ENCODE measurements around the gene MAT1A.
"Not testable (repeated sequence)": the region's sequence is repeated elsewhere in the genome, so short reads cannot be mapped to it uniquely, and the experiment has no call there.

Gene MAT1A

DNA sequence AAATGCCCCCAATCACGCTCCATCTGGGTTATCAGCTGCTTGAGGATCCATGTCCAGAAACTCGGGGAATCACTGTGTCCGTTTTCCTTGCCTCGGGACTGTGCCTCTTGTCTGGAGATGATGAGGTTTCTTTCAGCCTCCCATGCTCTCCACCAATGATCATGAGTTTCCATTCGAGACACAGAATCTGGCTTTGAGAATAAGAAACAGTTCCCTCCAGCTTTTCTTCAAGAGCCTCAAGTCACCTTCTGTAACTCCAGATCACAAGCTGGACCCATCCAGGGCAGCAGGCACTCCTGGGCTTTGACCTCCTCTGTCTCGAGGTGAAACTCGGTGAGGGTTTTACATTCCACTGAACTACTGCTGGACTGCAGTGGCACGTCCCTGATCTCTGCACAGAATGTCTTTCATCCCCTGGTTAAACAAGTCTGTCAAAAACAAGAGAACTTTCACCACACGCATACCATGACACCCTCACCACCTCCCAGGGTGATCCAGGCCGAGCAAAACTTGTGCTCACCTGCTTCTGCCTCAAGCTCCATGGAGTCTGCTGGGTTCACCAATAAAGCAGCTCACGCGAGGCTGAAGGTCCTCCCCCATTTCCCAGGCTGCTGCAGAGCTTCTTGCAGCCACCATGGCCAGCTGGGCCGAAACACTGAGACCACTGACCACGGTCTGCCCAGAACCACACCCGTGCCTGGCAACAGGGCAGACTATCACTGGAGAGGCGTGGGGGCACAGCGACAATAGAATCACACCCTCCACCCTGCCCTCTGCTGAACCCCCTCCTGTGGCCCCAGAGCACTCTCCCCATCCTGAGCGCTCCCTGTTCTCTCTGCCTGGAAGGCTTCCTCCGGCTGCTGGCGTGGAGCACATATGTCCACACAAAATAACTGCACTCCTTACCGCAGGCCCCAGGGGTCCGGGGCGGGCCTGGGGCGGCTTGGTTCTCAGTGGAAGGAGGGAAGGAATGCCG is 25.1 kb downstream of the MAT1A start:
- DNase-seq, result no peak

DNA sequence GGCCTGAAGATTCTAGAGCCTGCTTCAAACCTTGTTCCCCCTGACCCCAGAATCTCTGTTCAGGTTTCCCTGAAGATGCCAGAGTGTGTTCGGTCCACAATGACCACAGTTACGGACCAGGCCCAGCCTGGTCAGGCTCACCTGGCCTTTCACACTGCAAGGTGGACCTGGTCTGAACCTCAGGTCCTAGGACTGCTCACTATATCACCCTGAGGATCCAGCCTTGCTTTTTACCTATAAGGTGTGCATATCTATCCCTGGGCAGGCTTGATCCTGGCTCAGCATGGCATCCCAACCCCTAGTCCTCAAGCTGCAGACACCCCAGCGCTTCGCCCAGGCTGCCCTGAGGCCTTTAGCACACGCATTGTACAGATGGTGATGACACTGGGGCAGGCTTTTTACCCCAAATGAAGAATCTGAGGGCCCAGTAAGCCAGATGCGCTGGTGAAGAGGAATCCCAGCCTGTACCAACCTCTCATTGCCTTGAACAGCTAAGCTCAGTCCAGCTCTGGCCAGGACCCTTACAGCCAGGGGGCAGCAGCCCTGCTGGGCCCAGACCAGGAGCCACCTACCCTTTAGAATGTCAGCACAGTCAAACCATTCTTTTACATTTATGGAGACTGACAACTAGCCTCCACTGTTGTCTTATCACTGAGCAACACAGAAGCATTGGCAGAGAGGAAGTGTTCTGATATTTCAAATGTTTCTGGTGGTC is 28.0 kb downstream of the MAT1A start:
- DNase-seq, result no peak

GRCh38 chr10:80260295-80261243 is 28.9 kb downstream of the MAT1A start:
- DNase-seq, result peak; percentile 1

- no peak for DNase-seq
Measured at GRCh38 chr10:80259405-80259871, 30.0 kb downstream of the MAT1A start.

- not testable (repeated sequence) for DNase-seq
Measured at GRCh38 chr10:80256798-80257197, 32.7 kb downstream of the MAT1A start.

DNA sequence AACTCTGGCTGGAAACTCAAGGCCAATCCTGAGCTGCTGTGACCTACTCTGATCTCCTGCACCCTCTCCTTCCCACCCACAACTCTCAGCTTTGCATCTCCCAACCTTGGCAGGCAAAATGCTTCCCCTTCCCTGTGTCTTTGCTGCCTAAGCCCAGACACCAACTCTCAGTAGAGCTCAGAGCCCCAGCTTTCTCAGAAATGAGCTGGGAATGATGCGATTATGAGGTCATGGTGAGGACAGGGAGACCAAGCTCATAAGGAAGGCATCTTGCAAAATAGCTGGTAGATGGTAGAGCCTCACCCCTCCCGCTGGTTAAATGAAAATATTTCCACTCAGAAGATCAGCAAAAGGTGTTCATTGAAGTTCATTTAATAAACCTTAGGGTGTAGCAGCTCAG is 34.7 kb downstream of the MAT1A start:
- not testable (repeated sequence) for DNase-seq

DNA sequence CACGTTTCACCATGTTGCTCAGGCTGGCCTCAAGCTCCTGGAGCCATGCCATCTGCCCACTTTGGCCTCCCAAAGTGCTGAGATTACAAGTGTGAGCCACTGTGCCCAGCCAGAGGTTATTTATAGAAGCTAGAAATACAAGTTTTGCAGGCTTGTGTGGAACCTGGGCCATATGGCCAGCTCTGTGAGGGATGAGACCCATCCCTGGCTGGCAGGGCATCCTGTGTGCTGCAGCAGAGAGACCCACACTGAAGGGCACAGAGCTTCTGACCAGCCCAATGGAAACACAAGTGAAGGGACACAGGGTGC is 35.5 kb downstream of the MAT1A start:
- peak; percentile 22 for DNase-seq

GRCh38 chr10:80253266-80253962 is 36.0 kb downstream of the MAT1A start:
- DNase-seq, result no peak

GRCh38 chr10:80252296-80252887 is 37.1 kb downstream of the MAT1A start:
- DNase-seq, result no peak

DNA sequence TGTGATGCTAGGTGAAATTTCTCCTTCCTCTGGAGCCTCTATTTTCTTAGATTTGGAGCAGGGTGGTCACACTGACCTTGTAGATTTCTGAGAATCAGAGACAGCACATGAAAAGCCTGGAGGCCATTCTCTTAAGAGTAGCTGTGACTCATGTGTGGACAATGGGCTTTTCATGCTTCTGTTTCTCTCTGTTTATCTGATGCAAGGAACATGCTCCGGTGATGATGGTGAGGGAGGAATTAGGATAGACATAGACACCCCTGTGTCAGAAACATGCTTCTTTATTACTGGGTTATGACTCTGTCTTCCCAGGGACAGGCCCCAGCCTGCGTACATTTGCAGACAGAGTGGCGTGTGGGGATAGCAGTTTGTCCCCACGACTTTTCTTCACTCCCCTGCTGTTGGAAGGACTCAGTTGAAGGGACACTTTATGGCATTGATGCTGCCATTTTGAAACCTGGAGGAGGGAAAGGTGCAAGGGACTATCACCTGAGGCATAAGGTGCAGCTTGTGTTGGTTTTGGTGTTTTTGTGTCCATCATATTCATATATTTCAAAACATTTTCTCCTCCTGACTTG is 37.7 kb downstream of the MAT1A start:
- not testable (repeated sequence) for DNase-seq

DNA sequence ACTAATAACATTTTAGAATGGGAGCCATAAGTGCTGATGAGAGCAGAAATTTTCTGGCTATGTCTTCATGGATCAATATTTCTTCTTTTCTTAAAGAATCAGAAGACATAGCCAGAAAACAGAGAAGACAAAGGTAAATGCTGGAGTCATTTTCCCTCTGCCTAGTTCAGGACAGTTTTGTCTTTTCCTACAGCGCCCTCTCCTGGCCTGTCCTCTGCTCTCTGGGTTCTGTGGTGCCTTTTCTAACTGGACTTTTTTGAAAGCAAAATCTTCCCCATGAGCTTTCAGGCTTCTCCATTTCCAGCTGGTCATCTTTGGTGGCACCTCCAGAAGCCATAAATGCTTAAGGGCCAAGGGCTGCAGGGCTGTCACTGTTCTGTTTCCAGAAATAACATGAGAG is 39.1 kb downstream of the MAT1A start:
- not testable (repeated sequence) for DNase-seq

DNA sequence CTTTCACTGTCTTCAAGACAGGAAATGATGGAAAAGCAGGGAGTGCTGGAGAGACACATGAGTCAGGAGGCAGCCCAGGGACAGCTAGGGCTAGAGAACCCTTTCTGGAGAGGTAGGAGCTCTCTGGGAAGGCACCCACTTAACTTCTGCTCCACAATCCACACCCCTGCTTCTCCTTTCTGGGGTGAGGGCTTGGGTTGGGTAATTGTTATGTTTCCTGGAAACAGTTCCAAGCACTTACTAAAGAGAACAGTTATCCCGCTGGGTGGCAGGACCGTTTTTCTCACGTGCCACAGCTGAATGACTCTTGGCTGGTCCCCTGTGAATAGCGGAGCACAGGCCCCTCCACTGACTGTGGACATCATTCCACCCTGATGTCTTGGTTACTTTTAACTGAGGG is 39.6 kb downstream of the MAT1A start:
- DNase-seq, result not testable (repeated sequence)

- not testable (repeated sequence) for DNase-seq
Measured at GRCh38 chr10:80247611-80248010, 41.8 kb downstream of the MAT1A start.

- not testable (repeated sequence) for DNase-seq
Measured at GRCh38 chr10:80244371-80244770, 45.1 kb downstream of the MAT1A start.

GRCh38 chr10:80242341-80242740 is 47.1 kb downstream of the MAT1A start:
- not testable (repeated sequence) for DNase-seq

- not testable (repeated sequence) for DNase-seq
Measured at GRCh38 chr10:80236457-80236856, 53.0 kb downstream of the MAT1A start.

DNA sequence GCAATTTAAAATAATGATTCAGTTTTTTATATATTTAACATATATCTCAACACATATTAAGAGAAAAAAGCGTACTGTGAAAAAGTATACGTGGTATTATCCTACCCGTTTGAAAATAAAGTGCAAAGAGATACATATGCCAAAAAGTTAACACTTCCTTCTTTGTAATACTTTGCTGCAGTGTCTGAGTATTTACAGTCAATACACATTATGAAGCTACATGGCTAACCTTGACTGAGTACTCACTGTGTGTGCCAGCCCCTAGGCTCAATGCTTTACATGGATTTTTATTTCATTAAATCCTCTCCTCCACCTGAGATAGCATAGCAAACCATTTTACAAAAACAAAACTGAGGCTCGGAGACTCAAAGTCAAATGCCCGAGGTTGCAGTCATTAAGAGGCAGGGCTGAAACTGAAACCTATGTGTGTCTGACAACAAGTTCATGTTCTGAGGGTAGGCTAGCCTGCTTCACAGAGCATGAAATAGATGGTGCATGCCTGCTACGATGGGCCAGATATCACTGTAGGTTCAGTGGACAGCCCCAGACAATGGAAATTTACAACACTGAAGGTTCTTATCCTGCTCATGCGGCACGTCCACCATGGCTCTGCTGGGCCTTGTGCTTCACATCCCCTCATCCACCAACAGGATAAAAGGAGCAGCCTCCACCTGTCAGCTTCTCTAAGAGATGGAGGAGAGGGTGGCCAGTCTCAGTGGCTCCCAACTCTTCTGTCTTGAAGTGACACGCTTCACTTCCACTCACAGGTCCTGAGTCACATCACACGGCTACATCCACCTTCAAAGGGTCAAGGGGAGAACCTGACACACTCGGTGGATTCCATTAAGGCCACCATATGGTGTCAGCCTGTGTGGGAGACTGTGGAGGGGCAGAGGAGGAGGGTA is 54.9 kb downstream of the MAT1A start:
- DNase-seq, result not testable (repeated sequence)

DNA sequence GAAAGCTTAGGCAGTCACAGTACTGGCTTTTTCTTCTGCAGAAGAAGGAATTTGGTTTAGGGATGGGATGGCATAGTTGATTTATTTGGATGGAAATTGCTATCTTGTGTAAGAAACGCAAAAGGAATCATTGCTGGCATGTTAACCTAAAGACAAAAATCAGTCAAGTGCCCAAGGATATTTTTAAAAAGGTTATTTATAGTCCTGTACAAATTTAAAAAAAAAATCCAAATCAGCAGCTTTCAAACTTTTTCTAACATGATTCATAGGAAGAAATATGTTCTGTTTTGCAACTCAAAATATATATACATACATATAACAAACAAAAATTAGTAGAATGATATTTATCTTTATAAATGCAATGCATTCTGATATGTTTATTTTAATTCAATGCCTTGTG is 55.6 kb downstream of the MAT1A start:
- not testable (repeated sequence) for DNase-seq

- not testable (repeated sequence) for DNase-seq
Measured at GRCh38 chr10:80226723-80227122, 62.7 kb downstream of the MAT1A start.

DNA sequence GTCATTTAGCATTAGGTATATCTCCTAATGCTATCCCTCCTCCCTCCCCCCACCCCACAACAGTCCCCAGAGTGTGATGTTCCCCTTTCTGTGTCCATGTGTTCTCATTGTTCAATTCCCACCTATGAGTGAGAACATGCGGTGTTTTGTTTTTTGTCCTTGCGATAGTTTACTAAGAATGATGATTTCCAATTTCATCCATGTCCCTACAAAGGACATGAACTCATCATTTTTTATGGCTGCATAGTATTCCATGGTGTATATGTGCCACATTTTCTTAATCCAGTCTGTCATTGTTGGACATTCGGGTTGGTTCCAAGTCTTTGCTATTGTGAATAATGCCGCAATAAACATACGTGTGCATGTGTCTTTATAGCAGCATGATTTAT is 66.4 kb downstream of the MAT1A start:
- not testable (repeated sequence) for DNase-seq

All from DMS79 treated with DMSO at 0.1 percent for 48 hours (cell line).